GM20431 (cell line): ENCODE results near the gene SNX21.
"Not testable (repeated sequence)": the region's sequence is repeated elsewhere in the genome, so short reads cannot be mapped to it uniquely, and the experiment has no call there.

Source experiments
- in situ Hi-C: fragments of 300-500 bp; cut with MseI, MboI; formaldehyde crosslinking; loops from one replicate; pipeline ENCODE4 v1.15.0; 2020; ENCODE audit warnings: low sequenced_read_pairs; ENCODE audit not compliant: unreplicated experiment

The SNX21 gene

DNA sequence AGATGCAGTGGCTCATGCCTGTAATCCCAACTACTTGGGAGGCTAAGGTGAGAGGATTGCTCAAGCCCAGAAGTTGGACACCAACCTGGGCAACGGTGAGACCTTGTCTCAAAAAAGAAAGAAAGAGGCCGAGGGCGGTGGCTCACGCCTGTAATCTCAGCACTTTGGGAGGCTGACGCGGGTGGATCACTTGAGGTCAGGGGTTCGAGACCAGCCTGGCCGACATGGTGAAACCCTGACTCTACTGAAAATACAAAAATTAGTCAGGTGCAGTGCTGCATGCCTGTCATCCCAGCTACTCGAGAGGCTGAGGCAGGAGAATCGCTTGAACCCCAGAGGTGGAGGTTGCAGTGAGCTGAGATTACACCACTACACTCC, 40.5 kb downstream of the SNX21 start:
- in situ Hi-C loops, result not testable (repeated sequence)

DNA sequence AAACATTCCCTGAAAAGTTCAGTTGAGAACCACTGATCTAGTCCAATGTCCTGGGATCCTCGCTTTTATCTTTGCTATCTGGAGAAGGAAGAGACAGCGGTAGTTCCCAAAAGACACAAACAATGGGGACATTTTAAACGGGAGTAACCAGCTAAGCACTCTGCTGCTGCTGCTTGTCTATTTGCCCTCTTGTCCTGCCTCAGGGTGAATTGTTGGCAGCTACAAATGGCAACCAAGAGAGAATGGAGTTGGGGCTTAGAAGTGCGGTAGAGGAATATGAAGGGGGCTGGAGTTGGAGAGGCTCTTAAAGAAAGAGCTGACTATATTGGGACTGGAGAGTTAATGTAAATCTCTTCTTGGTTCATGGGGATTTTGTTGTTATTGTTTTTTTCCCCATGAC, 41.0 kb downstream of the SNX21 start:
- in situ Hi-C loops, result no loop called here

- in situ Hi-C loops, result no loop called here
Observed at GRCh38 chr20:45878076-45878761, 44.6 kb downstream of the SNX21 start.

DNA sequence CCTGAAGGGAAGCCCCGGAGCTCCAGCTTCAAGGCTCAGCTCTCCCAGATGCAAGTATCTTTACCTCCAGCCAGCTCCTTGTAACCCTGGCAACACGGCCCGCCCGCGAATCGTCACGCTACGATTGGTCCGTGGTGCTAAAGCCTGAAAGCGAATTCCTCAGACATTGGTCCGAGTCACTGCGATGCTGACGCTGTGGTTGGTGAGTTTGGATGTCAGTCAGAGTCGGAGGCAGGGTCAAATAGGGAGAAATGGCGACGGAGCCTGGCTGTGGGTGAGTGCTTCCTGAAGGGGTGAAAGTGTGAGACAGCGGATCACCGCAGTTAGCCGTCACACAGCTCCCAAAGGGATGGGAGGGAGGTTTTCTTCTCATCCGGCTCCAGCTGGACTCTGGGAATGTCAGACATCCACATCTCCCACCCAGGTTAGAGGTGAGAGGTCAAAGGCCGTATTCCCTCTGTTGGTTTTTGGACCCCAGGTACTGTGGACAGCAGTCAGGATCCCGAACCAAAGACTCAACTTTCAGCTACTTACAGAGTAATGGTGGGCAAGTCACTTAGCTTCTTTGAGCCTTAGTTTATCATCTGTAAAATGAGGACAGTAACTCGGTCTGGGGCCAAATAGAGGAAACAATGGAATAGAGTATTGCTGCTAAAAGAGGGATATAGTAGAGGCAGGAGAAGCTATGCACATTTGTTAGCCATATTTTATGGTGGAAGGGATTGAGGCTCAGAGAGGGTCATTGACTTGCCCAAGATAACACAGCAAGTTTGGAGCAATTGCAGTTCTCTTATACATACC, 47.6 kb downstream of the SNX21 start, which contains the start of gene ZSWIM1:
Gene ZSWIM1 (plus strand): TSS at position 240 of the 801 bp plus-strand sequence. CDS start 1,366 bp downstream, outside the sequence.
- in situ Hi-C loops, result no loop called here

DNA sequence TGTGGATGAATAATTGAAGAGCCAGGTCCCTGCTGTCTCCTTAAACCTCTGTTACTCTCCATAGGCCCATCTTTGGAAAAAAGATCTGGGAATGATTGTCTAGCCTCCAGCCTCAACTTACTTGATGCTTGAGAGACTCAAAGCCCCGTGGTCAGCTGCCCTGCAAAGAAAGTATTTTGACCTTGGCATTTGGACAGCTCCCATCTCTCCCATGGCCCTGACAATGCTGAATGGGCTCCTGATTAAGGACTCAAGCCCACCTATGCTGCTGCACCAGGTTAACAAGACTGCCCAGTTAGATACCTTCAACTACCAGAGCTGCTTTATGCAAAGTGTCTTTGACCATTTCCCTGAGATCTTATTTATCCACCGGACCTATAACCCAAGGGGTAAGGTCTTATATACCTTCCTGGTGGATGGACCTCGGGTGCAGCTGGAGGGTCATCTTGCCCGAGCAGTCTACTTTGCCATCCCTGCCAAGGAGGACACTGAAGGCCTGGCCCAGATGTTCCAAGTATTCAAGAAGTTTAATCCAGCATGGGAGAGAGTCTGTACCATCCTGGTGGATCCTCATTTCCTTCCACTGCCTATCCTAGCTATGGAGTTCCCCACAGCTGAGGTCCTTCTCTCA, 49.0 kb downstream of the SNX21 start:
- in situ Hi-C loops, result no loop called here

- in situ Hi-C loops, result no loop called here
Observed at GRCh38 chr20:45883100-45883469, 49.5 kb downstream of the SNX21 start.

GRCh38 chr20:45886590-45887345, 53.2 kb downstream of the SNX21 start:
- in situ Hi-C loops, result no loop called here

DNA sequence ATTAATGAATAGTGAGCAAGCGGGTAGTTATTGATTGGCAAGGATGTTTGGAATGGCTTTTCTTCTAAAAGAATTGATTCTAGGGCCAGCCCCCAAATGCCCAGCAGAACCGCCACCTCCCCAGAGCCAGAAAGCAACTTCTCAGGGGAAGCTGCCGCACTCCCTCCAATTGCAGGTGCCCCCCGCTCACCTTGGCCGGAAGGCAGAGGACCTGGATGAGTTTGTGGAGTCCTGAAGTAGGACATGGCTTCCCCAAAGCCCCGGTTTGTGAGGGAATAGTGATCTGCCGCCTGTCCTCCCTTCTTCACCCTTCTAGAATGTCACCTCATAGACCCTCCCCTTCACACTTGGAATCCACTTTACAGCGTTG, 53.7 kb downstream of the SNX21 start, which contains the start of gene SPATA25:
Gene SPATA25 (minus strand): TSS at position 277 of the 370 bp plus-strand sequence. CDS start 32 bp downstream, at position 245.
- in situ Hi-C loops, result no loop called here

DNA sequence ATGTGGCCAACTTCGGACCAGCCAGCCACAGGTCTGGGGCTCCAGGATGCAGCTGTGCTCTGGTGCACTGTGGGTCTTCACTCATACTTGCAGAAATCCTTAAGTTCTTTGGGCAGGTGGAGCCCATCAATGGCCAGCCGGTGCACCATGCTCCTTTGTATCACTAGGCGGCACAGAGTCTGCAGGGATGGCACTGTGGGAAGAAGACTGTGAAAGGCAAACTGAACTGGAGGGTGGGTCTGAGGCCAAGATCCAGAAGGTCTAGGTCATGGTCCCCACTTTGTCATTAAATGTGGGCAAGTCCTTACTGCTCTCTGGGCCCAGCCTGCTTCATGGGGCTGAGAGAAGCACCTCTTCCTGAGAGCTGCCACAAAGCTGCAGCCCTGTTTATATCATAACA, 55.1 kb downstream of the SNX21 start:
- in situ Hi-C loops, result no loop called here

- in situ Hi-C loops, result no loop called here
Observed at GRCh38 chr20:45890077-45890984, 56.7 kb downstream of the SNX21 start.

DNA sequence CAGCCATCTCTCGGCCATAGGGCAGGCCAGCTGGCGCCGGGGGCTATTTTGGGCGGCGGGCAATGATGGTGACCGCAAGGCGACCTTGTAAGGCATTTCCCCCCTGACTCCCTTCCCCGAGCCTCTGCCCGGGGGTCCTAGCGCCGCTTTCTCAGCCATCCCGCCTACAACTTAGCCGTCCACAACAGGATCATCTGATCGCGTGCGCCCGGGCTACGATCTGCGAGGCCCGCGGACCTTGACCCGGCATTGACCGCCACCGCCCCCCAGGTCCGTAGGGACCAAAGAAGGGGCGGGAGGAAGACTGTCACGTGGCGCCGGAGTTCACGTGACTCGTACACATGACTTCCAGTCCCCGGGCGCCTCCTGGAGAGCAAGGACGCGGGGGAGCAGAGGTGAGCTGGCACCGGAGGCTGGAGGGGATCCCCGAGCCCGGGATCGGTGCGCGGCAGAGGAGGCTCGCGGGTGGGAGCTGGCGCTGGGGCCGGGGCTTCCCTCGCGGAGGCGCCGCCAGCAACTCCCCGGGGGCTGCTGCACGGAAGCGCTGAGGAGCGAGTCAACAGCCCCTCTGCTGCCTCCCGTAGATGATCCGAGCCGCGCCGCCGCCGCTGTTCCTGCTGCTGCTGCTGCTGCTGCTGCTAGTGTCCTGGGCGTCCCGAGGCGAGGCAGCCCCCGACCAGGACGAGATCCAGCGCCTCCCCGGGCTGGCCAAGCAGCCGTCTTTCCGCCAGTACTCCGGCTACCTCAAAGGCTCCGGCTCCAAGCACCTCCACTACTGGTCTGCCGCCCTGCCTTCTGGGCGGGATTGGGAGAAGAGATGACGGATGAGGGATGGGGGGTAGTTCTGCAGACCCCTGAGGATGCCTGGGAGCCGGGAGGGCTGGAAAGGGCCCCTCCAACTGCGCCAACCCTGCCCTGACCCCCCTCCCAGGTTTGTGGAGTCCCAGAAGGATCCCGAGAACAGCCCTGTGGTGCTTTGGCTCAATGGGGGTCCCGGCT, 57.7 kb downstream of the SNX21 start, which contains the start of the genes CTSA and NEURL2:
Gene CTSA (plus strand): TSS at position 351 of the 999 bp plus-strand sequence. CDS start 234 bp downstream, at position 585.
Gene NEURL2 (minus strand): TSS at position 224 of the 999 bp plus-strand sequence. CDS start 217 bp downstream, at position 7.
- in situ Hi-C loops, result no loop called here

GRCh38 chr20:45892049-45892825, 58.6 kb downstream of the SNX21 start:
- in situ Hi-C loops, result no loop called here
